ENCODE data around the gene KLF2.

KLF2 gene

GRCh38 chr19:16330806-16331690 is 6.4 kb downstream of the KLF2 start:
- TF ChIP-seq, protein P1, sequence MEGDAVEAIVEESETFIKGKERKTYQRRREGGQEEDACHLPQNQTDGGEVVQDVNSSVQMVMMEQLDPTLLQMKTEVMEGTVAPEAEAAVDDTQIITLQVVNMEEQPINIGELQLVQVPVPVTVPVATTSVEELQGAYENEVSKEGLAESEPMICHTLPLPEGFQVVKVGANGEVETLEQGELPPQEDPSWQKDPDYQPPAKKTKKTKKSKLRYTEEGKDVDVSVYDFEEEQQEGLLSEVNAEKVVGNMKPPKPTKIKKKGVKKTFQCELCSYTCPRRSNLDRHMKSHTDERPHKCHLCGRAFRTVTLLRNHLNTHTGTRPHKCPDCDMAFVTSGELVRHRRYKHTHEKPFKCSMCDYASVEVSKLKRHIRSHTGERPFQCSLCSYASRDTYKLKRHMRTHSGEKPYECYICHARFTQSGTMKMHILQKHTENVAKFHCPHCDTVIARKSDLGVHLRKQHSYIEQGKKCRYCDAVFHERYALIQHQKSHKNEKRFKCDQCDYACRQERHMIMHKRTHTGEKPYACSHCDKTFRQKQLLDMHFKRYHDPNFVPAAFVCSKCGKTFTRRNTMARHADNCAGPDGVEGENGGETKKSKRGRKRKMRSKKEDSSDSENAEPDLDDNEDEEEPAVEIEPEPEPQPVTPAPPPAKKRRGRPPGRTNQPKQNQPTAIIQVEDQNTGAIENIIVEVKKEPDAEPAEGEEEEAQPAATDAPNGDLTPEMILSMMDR (conservative IDR thresholded peaks at IDR 0.05; ENCODE audit: low read depth, low read length): no peak
- H3K4me3 ChIP-seq (ENCODE audit: low read length): no peak overlapping the region
- no peak for DNase-seq (ENCODE audit: low read depth)

DNA sequence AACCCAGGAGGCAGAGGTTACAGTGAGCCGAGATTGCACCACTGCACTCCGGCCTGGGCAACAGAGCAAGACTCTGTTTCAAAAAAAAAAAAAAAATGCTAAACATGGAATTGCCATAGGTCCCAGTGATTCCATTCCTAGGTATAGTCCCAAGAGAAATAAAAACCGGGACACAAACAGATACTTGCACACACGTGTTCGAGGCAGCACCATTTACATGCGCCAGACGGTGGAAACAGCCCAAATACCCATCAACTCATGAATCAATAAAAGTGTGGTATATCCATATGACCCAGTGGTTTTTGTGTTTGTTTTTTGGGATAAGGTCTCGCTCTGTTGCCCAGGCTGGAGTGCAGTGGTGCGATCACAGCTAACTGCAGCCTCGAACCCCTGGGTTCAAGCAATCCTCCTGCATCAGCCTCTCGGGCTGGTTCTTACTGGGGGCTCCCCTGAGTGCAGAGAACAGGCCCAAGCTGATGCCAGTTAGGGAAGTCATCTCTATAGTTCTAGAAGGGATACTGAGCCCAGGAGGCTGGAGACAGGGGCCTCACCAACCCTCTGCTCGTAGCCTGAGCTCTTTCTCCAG is 8.5 kb downstream of the KLF2 start:
- TF ChIP-seq, protein P1 (conservative IDR thresholded peaks at IDR 0.05; ENCODE audit: low read depth, low read length): no peak
- no peak for DNase-seq (ENCODE audit: low read depth)

DNA sequence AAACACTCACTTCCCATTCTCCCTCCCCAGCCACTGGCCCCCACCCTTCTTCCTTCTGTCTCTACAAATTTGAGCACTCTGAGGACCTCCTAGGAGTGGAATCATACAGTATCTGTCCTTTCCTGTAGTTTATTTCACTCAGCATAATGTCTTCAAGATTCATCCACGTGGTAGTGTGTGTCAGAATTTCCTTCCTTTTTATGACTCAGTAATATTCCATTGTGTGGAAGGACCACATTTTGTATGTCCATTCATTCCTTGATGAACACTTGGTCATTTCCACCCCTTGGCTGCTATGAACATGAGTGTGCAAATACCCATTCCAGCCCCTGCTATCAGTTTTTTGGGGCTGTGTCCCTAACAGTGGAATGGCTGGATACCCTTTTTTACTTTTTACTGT is 9.8 kb downstream of the KLF2 start:
- TF ChIP-seq, protein P1 (conservative IDR thresholded peaks at IDR 0.05; ENCODE audit: low read depth, low read length): no peak
- no peak for DNase-seq (ENCODE audit: low read depth)
- no peak overlapping the region for H3K4me3 ChIP-seq (ENCODE audit: low read length)

More for the DNA sequence above, 8.5 kb downstream of the KLF2 start:
- no peak overlapping the region for H3K4me3 ChIP-seq (ENCODE audit: low read length)

GRCh38 chr19:16335226-16335625 is 10.6 kb downstream of the KLF2 start:
- no peak overlapping the region for H3K4me3 ChIP-seq (ENCODE audit: low read length)
- DNase-seq (ENCODE audit: low read depth): no peak
- TF ChIP-seq, protein P1 (conservative IDR thresholded peaks at IDR 0.05; ENCODE audit: low read depth, low read length): no peak

DNA sequence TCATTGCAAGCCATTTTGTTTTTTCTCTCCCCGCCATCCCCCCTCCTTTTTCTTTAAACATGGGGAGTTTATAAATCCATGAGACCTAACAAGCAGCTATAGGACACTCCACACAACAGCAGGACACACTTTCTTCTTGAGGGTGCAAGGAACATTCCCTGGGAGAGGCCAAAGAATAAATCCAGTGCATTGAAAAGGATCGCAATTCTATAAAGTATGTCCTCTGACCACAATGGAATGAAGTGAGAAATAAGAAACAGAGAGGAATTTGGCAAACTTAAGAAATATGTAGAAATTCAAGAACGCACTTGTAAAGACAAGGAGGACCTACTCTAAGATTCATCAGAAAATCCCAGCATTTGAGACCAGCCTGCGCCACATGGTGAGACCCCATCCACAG is 11.9 kb downstream of the KLF2 start:
- no peak for DNase-seq (ENCODE audit: low read depth)
- H3K4me3 ChIP-seq (ENCODE audit: low read length): no peak overlapping the region
- TF ChIP-seq, protein P1 (conservative IDR thresholded peaks at IDR 0.05; ENCODE audit: low read depth, low read length): no peak

- H3K4me3 ChIP-seq (ENCODE audit: low read length): no peak overlapping the region
- TF ChIP-seq, protein P1 (conservative IDR thresholded peaks at IDR 0.05; ENCODE audit: low read depth, low read length): no peak
- DNase-seq (ENCODE audit: low read depth): no peak
Measured at GRCh38 chr19:16337809-16338469, 13.3 kb downstream of the KLF2 start.

All from retinal pigment epithelial cell (primary cell).